ENCODE measurements around the gene PDE8A.

Gene PDE8A

DNA sequence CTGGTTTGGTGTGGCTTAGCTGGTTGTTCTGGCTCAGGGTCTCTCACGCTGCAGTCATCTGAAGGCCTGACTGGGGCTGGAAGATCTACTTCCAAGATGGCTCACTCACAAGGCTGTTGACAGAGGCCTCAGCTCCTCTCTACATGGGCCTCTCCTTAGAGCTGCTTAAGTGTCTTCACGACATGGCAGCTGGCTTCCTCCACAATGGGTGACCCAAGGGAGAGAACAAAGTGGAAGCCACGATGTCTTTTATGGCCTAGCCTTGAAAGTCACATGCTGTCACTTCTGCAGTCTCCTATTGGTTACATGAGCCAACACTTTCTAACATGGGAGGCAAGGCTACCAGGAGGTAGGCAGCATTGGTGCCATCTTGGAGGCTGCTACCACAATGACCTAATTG, 13.4 kb upstream of the PDE8A start:
- Mint-ChIP-seq H3K4me1 (no peaks in the 10 kb centered on the region), H3K9me3 (no peaks in the 10 kb centered on the region), H3K4me3 (no peak overlapping the region), H3K27me3 (peaks cover 41% of the 10 kb centered on the region), H3K27ac (ENCODE audit: low read depth) (no peak overlapping the region), H3K36me3 (ENCODE audit: insufficient read depth) (no peaks in the 10 kb centered on the region)
- ATAC-seq (replicated peaks; ENCODE audit: extremely low read depth, poor library complexity, severe bottlenecking): no peak
- DNase-seq (ENCODE audit: low spot score in 2 of 2): no peak

DNA sequence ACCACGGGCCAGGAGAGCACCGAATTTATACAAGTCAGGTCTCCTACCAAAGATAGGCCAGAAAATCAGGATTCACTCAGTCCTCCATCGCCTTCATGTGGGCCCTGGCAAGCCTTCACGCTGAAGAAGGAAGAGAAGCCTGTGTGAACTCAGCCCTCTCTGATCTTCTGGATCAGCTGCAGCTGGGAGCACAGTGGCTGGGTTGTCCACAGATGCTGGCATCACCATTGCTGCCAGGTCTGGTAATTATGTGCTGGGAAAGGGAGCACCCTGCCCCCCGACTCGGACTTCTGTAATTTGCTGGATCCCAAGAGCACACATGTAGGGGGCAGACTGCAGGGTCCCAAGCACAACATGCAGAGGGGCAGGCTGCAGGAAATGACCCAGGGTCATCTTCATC, 12.4 kb upstream of the PDE8A start:
- no peak for ATAC-seq (replicated peaks; ENCODE audit: extremely low read depth, poor library complexity, severe bottlenecking)
- no peaks in the 10 kb centered on the region for H3K4me1 Mint-ChIP-seq
- H3K27me3 Mint-ChIP-seq: peaks cover 32% of the 10 kb centered on the region

DNA sequence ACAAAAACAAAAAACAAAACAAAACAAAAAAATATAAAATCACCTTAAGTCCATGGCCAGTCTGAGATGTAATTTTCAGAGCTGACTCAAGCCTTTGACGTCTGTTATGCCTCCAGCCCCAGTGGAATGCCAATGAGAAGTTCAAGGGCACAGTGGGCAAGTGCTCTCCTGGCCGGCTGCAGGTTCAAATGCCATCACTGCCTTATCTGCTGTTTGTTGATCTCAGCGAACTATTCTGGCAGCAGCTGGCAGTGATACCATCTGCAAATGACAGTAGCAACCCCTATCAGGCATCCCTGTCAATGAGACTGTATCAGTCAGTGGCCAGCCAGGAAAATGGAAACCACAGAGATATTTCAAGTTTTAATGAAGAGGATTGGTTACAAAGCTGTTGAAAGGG, 10.8 kb upstream of the PDE8A start:
- Mint-ChIP-seq H3K36me3 (ENCODE audit: insufficient read depth) (no peaks in the 10 kb centered on the region), H3K4me3 (no peak overlapping the region), H3K4me1 (no peaks in the 10 kb centered on the region), H3K9me3 (no peaks in the 10 kb centered on the region), H3K27me3 (peaks cover 20% of the 10 kb centered on the region), H3K27ac (ENCODE audit: low read depth) (no peak overlapping the region)
- ATAC-seq (replicated peaks; ENCODE audit: extremely low read depth, poor library complexity, severe bottlenecking): no peak
- DNase-seq (ENCODE audit: low spot score in 2 of 2): no peak

More for the DNA sequence above, 12.4 kb upstream of the PDE8A start:
- Mint-ChIP-seq H3K36me3 (ENCODE audit: insufficient read depth) (no peaks in the 10 kb centered on the region), H3K4me3 (no peak overlapping the region), H3K9me3 (no peaks in the 10 kb centered on the region), H3K27ac (ENCODE audit: low read depth) (no peak overlapping the region)
- no peak for DNase-seq (ENCODE audit: low spot score in 2 of 2)

DNA sequence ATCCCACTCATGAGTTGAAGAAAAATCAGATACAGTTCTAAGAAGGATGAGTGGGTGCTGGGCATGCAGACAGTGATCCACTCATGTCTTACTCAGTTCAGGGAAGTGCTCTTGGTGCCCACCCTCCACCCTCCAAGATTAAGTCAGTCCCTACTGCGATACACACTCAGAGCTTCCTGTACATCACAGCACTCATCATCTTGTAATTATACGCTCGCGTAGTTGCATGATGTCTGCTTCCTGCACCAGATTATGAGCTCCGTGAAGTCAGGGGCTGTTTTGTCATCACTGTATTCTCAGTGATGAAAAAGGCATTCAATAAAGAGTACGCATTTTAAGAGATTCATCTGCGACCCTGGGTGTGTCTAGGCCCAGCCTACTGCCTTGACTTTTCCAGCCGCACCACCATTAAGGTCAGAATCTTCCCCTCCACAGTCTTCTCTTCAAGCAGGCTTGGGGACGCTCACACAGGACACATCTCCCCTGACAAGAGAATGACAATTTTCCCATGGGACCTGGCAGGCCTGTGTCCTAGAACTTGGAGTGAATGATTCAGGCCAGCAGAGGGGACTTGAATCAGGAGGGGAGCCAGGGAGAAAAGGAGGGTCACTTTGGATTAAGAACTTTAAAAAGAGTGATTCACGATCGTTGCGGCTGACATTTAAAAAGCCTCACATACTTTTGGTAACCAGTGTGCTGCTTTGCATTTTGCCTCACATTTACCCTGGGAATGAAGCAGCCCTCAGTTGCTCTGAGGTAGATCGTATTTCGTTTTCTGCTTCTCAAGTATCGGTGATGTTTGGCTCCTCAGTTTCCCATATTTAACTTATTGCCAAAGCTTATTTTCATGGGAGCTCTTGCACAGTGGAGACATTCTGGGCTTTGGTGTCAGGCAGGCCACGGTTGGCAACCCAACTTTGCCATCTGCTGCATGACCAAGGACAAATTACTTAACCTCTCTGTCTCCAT, 7.9 kb upstream of the PDE8A start:
- no peak for DNase-seq (ENCODE audit: low spot score in 2 of 2)
- no peak overlapping the region for H3K4me3 Mint-ChIP-seq
- no peaks in the 10 kb centered on the region for H3K4me1 Mint-ChIP-seq
- H3K27me3 Mint-ChIP-seq: peaks cover 15% of the 10 kb centered on the region
- no peak overlapping the region for H3K27ac Mint-ChIP-seq (ENCODE audit: low read depth)
- H3K9me3 Mint-ChIP-seq: no peaks in the 10 kb centered on the region
- no peak for ATAC-seq (replicated peaks; ENCODE audit: extremely low read depth, poor library complexity, severe bottlenecking)
- H3K36me3 Mint-ChIP-seq (ENCODE audit: insufficient read depth): no peaks in the 10 kb centered on the region

DNA sequence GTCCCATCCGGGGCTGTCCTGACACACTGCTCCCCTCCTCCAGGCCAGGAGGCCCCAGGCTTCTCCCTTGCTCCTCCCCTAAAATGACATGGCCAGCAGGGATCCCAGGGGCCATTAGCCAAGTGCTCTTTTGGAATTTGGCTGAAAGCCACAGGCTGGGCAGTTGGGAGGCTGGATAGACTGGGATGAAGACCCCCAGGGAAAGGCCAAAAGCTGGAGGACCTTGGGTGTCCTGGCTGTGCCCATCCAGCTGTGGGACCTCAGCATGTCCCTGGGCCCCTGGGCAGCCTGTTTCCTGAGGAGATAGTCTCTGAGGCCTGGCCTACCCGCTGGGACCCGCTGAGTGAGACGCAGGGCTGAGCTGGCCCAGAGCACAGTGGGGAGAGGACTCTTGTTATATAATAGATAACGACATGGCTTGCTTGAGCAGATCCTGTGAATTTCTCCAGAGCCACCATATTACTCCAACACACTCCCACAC, 5.7 kb upstream of the PDE8A start:
- no peaks in the 10 kb centered on the region for H3K27me3 Mint-ChIP-seq
- H3K4me1 Mint-ChIP-seq: peaks cover 10% of the 10 kb centered on the region
- DNase-seq (ENCODE audit: low spot score in 2 of 2) (no peak), ATAC-seq (replicated peaks; ENCODE audit: extremely low read depth, poor library complexity, severe bottlenecking) (no peak)
- H3K4me3 Mint-ChIP-seq: no peak overlapping the region
- H3K36me3 Mint-ChIP-seq (ENCODE audit: insufficient read depth): peaks cover 7% of the 10 kb centered on the region
- H3K9me3 Mint-ChIP-seq: no peaks in the 10 kb centered on the region
- H3K27ac Mint-ChIP-seq (ENCODE audit: low read depth): no peak overlapping the region

DNA sequence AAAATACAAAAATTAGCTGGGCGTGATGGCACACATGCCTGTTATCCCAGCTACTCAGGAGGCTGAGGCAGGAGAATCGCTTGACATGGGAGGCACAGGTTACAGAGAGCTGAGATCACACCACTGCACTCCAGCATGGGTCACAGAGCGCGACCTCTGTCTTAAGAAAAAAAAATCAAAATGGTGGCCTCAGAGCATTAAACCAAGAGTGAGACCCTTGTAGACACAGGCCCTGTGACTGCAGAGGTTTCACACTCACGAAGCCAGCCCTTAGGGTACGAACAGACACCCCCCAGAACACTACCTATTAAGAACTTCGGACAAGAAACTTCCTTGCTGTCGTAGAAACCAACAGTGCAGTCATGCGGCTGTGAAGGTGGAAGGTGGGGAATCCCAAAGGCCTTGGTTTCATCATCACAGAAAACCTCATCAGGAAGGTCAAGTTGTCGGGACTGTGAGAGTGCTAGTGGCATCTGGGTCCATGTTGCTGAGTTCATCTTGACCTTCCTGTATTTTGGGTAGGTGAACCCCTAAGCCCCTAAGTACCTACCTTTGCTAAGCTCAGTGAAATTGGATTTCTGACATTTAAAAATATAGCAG, 4.8 kb upstream of the PDE8A start:
- Mint-ChIP-seq H3K9me3 (no peaks in the 10 kb centered on the region), H3K27me3 (no peaks in the 10 kb centered on the region), H3K27ac (ENCODE audit: low read depth) (no peak overlapping the region), H3K4me3 (no peak overlapping the region), H3K36me3 (ENCODE audit: insufficient read depth) (peaks cover 10% of the 10 kb centered on the region), H3K4me1 (peaks cover 10% of the 10 kb centered on the region)
- DNase-seq (ENCODE audit: low spot score in 2 of 2) (no peak), ATAC-seq (replicated peaks; ENCODE audit: extremely low read depth, poor library complexity, severe bottlenecking) (no peak)

DNA sequence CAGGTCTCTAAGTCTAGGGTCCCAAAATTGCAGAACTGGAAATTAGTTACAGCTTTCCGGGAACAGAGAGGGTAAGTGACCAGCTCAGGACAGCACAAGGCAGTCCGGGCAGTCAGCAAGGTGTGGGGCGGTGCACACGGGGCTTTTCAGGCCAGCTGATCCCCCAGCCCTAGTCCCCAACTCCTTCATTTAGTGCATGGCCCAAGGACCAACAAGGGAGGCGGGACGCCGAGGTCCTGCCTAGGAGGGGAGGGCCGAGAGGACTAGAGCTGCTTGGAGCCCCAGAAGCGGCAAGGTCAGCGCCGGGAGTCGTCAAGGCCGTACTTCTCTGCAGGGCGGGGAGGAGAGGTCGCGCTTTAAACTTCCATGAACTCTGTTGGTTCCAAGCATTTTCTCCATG, 2.0 kb upstream of the PDE8A start:
- Mint-ChIP-seq H3K4me1 (peaks cover 29% of the 10 kb centered on the region), H3K36me3 (ENCODE audit: insufficient read depth) (peaks cover 16% of the 10 kb centered on the region), H3K27ac (ENCODE audit: low read depth) (no peak overlapping the region), H3K27me3 (no peaks in the 10 kb centered on the region), H3K4me3 (peak overlapping the region; percentile 91), H3K9me3 (no peaks in the 10 kb centered on the region)
- no peak for ATAC-seq (replicated peaks; ENCODE audit: extremely low read depth, poor library complexity, severe bottlenecking)
- DNase-seq (ENCODE audit: low spot score in 2 of 2): no peak

DNA sequence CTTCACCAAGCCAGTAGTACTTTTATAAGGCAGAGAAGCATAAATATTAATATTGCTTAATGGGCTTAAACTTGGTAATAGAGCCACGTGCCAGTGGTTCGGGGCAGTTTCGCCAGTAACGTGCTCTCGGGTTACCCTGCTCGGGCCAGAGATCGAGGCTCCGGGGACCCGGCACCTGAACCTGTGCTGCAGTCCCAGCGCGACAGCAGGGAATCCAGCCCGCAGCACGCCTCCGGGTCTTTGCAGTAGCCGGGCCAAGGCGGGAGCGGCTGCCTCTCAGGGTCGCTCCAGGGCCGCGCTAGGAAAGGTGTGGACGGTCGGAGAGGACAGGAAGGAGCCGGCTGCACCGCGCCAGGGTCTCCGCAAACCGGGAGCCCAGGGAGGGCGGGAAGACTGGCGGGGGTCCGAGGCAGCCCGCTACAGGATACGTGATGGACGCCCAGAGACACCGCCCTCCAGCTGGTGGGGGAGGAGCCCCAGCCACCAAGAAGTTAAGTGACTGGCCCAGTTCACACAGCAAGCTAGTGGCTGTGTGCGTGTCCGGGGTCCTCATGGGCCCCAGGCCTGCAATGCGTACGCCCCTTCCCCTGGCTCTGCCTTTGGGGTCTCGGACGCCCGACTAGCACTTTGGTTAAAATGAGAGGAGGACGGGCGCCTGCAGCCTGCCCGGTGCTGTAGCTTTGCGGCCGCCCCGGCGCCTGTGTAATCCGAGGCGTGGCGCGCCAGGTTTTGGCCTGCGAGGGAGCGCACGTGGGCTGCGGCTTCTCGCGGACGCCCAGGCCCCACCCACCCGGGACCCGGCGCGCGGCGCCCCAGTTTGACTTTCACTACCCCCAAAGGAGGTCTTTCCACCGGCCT, 1.2 kb upstream of the PDE8A start:
- H3K27ac Mint-ChIP-seq (ENCODE audit: low read depth): peak overlapping the region; percentile 91
- no peaks in the 10 kb centered on the region for H3K27me3 Mint-ChIP-seq
- DNase-seq (ENCODE audit: low spot score in 2 of 2) (peak; percentile 59 to 78), ATAC-seq (replicated peaks; ENCODE audit: extremely low read depth, poor library complexity, severe bottlenecking) (peak; percentile 70)
- no peaks in the 10 kb centered on the region for H3K9me3 Mint-ChIP-seq
- H3K4me3 Mint-ChIP-seq: peak overlapping the region; percentile 91
- H3K36me3 Mint-ChIP-seq (ENCODE audit: insufficient read depth): peaks cover 16% of the 10 kb centered on the region
- peaks cover 29% of the 10 kb centered on the region for H3K4me1 Mint-ChIP-seq

DNA sequence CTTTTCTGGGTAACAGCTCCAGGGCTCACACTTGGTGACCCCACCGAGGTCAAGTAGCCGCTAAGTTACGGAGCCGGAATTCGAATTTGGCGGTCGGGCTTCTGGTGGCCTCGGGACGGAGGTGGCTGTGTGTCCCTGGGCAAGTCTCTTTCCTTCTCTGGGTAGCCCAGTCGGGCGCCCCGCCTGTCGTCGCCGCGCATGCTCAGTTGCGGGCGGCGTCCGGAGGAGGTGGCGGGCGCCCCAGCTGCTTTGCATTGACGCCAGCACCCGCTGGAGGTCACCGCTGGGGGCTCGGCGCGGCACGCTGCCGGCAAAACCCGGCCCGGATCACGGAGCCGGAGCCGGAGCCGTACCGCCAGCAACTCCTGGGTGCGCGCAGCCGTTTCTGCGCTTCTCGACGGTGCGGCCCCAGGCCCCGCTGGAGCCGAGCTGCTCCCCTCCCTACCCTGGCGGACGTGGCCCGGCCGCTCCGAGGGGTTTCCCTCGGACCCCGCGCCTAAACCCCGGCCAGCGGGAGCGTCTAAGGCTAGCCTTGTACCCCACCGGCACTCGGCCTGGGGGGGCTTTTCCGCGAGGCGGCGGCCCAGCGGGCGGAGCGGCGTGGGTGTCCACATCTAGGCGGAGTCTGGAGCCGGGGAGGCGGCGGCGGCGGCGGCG, 474 bp upstream of the PDE8A start:
- ATAC-seq (replicated peaks; ENCODE audit: extremely low read depth, poor library complexity, severe bottlenecking): peak; percentile 80
- Mint-ChIP-seq H3K9me3 (no peaks in the 10 kb centered on the region), H3K36me3 (ENCODE audit: insufficient read depth) (peaks cover 16% of the 10 kb centered on the region), H3K27me3 (no peaks in the 10 kb centered on the region), H3K4me3 (peak overlapping the region; percentile 91), H3K4me1 (peaks cover 29% of the 10 kb centered on the region), H3K27ac (ENCODE audit: low read depth) (peak overlapping the region; percentile 91)
- peak; percentile 93 to 95 for DNase-seq (ENCODE audit: low spot score in 2 of 2)

DNA sequence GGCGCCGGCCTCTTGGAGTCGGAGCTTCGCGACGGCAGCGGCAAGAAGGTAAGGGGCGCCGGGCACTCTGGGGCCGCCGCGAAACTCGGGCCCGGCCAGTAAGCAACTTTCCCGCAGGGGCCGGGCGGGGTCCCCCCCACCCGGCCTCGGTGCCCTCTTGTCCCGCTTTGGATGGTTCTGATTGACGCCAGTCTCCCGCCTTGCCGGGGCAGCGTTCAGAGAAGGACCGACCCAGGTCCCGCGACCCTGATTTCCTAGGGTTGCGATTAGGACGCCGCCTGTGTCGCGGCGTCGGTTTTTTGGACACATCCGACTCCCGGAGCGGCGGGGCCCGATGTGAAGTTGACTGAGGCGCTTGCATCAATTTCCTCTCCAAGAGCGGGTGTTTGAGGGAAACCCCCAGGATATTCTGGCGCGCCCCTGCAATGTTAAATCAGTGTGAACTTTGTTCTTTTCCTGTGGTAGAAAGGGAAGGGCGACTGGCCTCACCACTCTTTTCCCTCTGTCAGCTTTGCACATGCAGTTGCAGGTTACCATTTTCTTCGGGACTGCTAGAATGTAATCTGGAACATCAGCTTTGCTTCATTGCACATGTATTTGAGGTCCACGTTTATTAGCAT, 755 bp downstream of the PDE8A start:
- peak overlapping the region; percentile 91 for H3K4me3 Mint-ChIP-seq
- DNase-seq (ENCODE audit: low spot score in 2 of 2): peak; percentile 19 to 31
- peak overlapping the region; percentile 89 for H3K27ac Mint-ChIP-seq (ENCODE audit: low read depth)
- H3K9me3 Mint-ChIP-seq: no peaks in the 10 kb centered on the region
- ATAC-seq (replicated peaks; ENCODE audit: extremely low read depth, poor library complexity, severe bottlenecking): no peak
- H3K36me3 Mint-ChIP-seq (ENCODE audit: insufficient read depth): peaks cover 16% of the 10 kb centered on the region
- peaks cover 29% of the 10 kb centered on the region for H3K4me1 Mint-ChIP-seq
- H3K27me3 Mint-ChIP-seq: no peaks in the 10 kb centered on the region

DNA sequence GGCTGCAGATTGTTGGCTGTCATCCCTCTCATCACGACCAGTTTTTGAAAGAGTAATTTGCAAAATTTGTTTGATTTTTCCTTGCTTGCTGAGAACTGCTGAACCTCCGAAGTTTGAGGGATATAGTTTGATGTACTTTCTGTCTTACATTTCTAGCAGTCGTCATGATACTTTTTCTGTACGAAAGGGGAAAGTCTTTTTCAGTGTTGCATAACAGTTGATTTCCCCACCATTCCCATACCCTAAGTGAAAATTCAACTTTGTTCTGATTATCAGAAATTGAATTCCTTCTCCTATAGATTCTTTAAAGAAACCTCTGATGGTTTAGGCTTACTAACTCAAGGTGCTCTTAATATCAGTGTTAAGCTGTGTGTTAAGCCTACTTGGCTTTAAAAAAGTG, 1.6 kb downstream of the PDE8A start:
- Mint-ChIP-seq H3K36me3 (ENCODE audit: insufficient read depth) (peaks cover 16% of the 10 kb centered on the region), H3K9me3 (no peaks in the 10 kb centered on the region), H3K4me3 (peak overlapping the region; percentile 91), H3K4me1 (peaks cover 33% of the 10 kb centered on the region), H3K27me3 (no peaks in the 10 kb centered on the region), H3K27ac (ENCODE audit: low read depth) (no peak overlapping the region)
- DNase-seq (ENCODE audit: low spot score in 2 of 2) (no peak), ATAC-seq (replicated peaks; ENCODE audit: extremely low read depth, poor library complexity, severe bottlenecking) (no peak)

All from central memory CD8-positive, alpha-beta T cell (primary cell).